ENCODE results near the gene CNST. TPM values are rescaled to one million over a fixed set of nuclear protein-coding genes. Genes with fewer than 3 reads are reported as not detected.

The CNST gene
- polyA plus RNA-seq, 1 donor (not counting 4 experiments of a cell fraction or from before 2014, with no cell fraction given), result 9.8 TPM

GRCh38 chr1:246530482-246530881 is 35.8 kb upstream of the CNST start:
- Histone ChIP-seq H2AFZ (ENCODE audit: control insufficient read depth, low read length) (no peak overlapping the region), H3K4me2 (ENCODE audit: control insufficient read depth, extremely low read depth, insufficient read depth, low read depth, low read length) (no peak overlapping the region), H3K4me1 (ENCODE audit: control insufficient read depth, extremely low read depth, insufficient read depth, low read length) (no peaks in the 10 kb centered on the region), H3K9ac (ENCODE audit: control insufficient read depth, extremely low read depth, insufficient read depth, low read length) (no peak overlapping the region), H3K9me1 (ENCODE audit: control insufficient read depth, extremely low read depth, insufficient read depth, low read length) (no peaks in the 10 kb centered on the region), H3K27me3 (ENCODE audit: control insufficient read depth, extremely low read depth, insufficient read depth, low read length) (no peaks in the 10 kb centered on the region), H3K27ac (ENCODE audit: control insufficient read depth, insufficient read depth, low read length) (no peak overlapping the region), H4K20me1 (ENCODE audit: control insufficient read depth, extremely low read depth, insufficient read depth, low read length) (no peaks in the 10 kb centered on the region), H3K36me3 (ENCODE audit: control insufficient read depth in 2 of 2, extremely low read depth in 1 of 2, insufficient read depth in 2 of 2, low read length in 2 of 2) (no peaks in the 10 kb centered on the region), H3K79me2 (ENCODE audit: control insufficient read depth, insufficient read depth, low read length) (no peaks in the 10 kb centered on the region), H3K4me3 (ENCODE audit: control insufficient read depth in 2 of 3, extremely low read depth in 1 of 3, insufficient read depth in 2 of 3, low read depth in 1 of 3, low read length in 3 of 3) (no peak overlapping the region), H3K9me3 (ENCODE audit: control insufficient read depth, low read depth, low read length) (peaks cover 6% of the 10 kb centered on the region)
- DNase-seq (ENCODE audit: low read depth, low spot score), result no peak
- no peak for FAIRE-seq
- TF ChIP-seq CTCF (optimal IDR thresholded peaks at IDR 0.05 in 1 of 3, IDR thresholded peaks at IDR 0.05 in 1 of 3, conservative IDR thresholded peaks at IDR 0.05 in 1 of 3; ENCODE audit: extremely low read depth in 1 of 3, insufficient read depth in 2 of 3, low read length in 3 of 3) (no peak), EZH2 (IDR thresholded peaks at IDR 0.05; ENCODE audit: low read length) (no peak)
- dilution Hi-C loops (cut with MboI; ENCODE audit: extremely low pct_ligation_motif_present, low sequenced_read_pairs), result no loop called here

GRCh38 chr1:246532519-246532918 is 33.7 kb upstream of the CNST start:
- no peaks in the 10 kb centered on the region for H3K79me2 ChIP-seq (ENCODE audit: control insufficient read depth, insufficient read depth, low read length)
- no peak overlapping the region for H3K4me3 ChIP-seq (ENCODE audit: control insufficient read depth in 2 of 3, extremely low read depth in 1 of 3, insufficient read depth in 2 of 3, low read depth in 1 of 3, low read length in 3 of 3)
- H3K27me3 ChIP-seq (ENCODE audit: control insufficient read depth, extremely low read depth, insufficient read depth, low read length), result no peaks in the 10 kb centered on the region
- TF ChIP-seq EZH2 (IDR thresholded peaks at IDR 0.05; ENCODE audit: low read length) (no peak), CTCF (optimal IDR thresholded peaks at IDR 0.05 in 1 of 3, IDR thresholded peaks at IDR 0.05 in 1 of 3, conservative IDR thresholded peaks at IDR 0.05 in 1 of 3; ENCODE audit: extremely low read depth in 1 of 3, insufficient read depth in 2 of 3, low read length in 3 of 3) (no peak)
- H3K27ac ChIP-seq (ENCODE audit: control insufficient read depth, insufficient read depth, low read length), result no peak overlapping the region
- dilution Hi-C loops (cut with MboI; ENCODE audit: extremely low pct_ligation_motif_present, low sequenced_read_pairs), result no loop called here
- no peak overlapping the region for H3K9ac ChIP-seq (ENCODE audit: control insufficient read depth, extremely low read depth, insufficient read depth, low read length)
- FAIRE-seq, result no peak
- no peaks in the 10 kb centered on the region for H3K36me3 ChIP-seq (ENCODE audit: control insufficient read depth in 2 of 2, extremely low read depth in 1 of 2, insufficient read depth in 2 of 2, low read length in 2 of 2)
- H3K9me1 ChIP-seq (ENCODE audit: control insufficient read depth, extremely low read depth, insufficient read depth, low read length), result no peaks in the 10 kb centered on the region
- no peak for DNase-seq (ENCODE audit: low read depth, low spot score)
- H4K20me1 ChIP-seq (ENCODE audit: control insufficient read depth, extremely low read depth, insufficient read depth, low read length), result no peaks in the 10 kb centered on the region
- H3K9me3 ChIP-seq (ENCODE audit: control insufficient read depth, low read depth, low read length), result peaks cover 6% of the 10 kb centered on the region
- H2AFZ ChIP-seq (ENCODE audit: control insufficient read depth, low read length), result no peak overlapping the region
- no peak overlapping the region for H3K4me2 ChIP-seq (ENCODE audit: control insufficient read depth, extremely low read depth, insufficient read depth, low read depth, low read length)
- H3K4me1 ChIP-seq (ENCODE audit: control insufficient read depth, extremely low read depth, insufficient read depth, low read length), result no peaks in the 10 kb centered on the region
